GM19463 (cell line): ENCODE data around the gene CYP19A1.
A peak's percentile ranks its signal among the peaks of the same experiment; 100 is the strongest.

ENCODE experiments used
- ATAC-seq: cut with Tn5 transposase; IDR thresholded peaks from one replicate; pipeline ENCODE4 v1.9.1; 2021; ENCODE audit warnings: mild to moderate bottlenecking, moderate library complexity; ENCODE audit not compliant: unreplicated experiment

CYP19A1 gene

GRCh38 chr15:51363383-51363782 lies 25.0 kb upstream of the CYP19A1 start:
- no peak for ATAC-seq

DNA sequence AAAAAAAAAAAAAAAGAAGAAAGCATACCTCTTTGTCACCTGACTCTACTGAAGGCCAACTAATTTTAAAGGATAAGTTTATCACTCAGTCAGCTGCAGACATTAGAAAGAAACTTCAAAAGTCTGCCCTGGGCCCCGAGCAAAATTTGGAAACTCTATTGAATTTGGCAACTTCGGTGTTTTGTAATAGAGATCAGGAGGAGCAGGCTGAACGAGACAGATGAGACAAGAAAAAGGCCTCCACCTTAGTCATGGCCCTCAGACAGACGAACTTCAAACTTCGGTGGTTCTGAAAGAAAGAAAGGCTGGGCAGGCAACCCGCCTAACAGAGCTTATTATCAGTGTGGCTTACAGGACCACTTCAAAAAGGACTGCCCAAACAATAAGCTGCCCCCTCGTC lies 21.6 kb upstream of the CYP19A1 start:
- no peak for ATAC-seq

GRCh38 chr15:51356983-51357382 lies 18.6 kb upstream of the CYP19A1 start:
- ATAC-seq: no peak

DNA sequence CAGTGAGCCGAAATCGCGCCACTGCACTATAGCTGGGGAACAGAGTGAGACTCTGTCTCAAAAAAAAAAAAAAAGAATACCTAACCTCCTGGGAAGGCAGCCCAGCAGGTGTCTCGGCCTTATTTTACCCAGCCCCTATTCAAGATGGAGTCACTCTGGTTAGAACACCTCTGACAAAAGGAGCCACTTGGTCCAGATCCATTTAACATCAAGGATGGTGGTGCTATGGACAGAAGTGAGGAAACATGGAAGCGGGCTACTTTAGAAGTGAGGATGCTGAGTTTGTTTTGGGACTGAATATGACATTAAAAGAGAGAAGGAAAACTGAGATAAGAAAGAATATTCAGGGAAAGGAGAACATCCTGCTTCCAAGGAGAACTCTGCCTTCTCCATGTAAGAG lies 17.8 kb upstream of the CYP19A1 start:
- ATAC-seq: no peak

- ATAC-seq: no peak
Observed at GRCh38 chr15:51355096-51355495, 16.7 kb upstream of the CYP19A1 start.

- ATAC-seq: no peak
Observed at GRCh38 chr15:51353976-51354375, 15.6 kb upstream of the CYP19A1 start.

DNA sequence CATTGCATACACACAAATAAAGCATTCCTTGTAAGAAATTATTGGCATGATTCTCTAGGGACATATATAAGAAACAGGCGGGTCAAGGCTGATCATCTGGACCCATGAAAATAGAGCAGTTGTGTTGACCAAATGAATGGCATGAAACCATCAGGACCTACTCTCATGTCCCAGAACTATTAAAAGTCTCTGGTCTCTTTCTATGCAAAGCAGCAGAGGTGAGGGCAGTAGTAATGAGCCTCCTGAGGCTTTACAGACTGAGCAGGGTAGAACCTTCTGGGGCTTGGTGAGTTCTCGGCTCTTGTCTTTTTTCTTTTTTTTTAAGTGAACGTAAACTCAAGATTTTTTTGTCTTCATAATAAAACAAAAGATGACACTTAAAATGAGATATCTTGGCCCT lies 12.3 kb upstream of the CYP19A1 start:
- no peak for ATAC-seq

DNA sequence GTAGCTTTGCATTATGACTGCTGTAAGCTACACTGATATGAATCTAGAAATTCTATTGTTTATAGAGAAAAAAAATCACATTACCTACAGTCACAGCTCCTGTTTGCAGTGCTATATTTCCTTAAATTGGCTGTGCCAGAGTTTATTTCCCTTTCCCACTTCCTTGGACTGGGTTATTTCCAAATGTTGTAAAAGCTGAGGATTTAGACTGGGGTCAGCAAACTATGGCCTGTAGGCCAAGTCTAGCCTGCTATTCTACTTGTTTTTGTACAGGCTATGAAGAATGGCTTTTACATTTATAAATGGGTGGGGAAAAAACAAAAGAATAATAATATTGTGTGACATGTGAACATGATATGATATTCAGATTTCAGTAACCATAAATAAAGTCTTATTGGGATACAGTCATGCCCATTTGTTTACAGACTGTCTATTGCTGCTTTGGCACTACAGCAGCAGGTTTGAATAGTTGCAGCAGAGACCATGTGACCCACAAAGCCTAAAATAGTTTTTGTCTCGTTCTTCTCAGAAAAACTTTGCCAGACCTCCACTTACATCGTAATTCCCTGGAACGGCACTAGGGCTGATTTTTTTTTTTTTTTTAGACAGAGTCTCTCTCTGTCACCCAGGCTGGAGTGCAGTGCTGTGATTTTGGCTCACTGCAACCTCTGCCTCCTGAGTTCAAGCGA lies 10.9 kb upstream of the CYP19A1 start:
- ATAC-seq: no peak

DNA sequence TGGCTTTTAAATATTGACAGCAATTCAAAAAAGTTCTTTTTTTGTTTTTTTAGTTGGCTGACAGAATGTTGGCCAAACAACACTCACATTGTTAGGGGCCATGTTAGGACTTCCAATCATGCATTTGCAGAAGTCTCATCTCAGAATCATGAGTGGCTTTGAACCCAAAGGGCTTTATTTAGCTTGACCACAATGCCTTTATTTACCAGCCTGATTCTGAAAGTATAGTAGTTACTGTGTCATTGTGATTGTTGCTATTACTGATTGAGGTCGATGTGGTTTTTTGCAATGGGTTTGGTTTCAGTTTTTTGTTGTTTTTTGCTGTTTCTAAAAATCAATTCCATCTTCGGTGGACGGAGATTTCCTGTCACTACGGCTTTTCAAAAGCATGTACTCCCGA lies 10.3 kb upstream of the CYP19A1 start:
- peak; percentile 96 for ATAC-seq

DNA sequence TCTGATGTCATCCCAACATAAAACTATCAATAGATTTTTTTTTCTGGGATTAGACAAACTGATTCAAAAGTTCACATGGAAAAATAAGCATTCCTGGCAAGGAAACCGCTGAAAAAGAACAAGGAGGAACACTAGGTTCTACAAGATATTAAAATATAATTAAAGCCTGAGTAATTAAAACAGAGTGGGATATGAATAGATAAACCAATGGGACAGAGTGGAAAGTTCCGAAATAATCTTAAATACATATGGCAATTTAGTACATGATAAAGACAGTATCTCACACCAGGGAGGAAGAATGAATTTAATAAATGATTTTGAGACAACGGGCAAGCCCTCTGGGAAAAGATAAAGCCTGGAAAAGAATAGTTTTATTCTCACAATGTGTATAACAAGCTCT lies 7.7 kb upstream of the CYP19A1 start:
- no peak for ATAC-seq

- no peak for ATAC-seq
Observed at GRCh38 chr15:51343466-51343865, 5.1 kb upstream of the CYP19A1 start.

DNA sequence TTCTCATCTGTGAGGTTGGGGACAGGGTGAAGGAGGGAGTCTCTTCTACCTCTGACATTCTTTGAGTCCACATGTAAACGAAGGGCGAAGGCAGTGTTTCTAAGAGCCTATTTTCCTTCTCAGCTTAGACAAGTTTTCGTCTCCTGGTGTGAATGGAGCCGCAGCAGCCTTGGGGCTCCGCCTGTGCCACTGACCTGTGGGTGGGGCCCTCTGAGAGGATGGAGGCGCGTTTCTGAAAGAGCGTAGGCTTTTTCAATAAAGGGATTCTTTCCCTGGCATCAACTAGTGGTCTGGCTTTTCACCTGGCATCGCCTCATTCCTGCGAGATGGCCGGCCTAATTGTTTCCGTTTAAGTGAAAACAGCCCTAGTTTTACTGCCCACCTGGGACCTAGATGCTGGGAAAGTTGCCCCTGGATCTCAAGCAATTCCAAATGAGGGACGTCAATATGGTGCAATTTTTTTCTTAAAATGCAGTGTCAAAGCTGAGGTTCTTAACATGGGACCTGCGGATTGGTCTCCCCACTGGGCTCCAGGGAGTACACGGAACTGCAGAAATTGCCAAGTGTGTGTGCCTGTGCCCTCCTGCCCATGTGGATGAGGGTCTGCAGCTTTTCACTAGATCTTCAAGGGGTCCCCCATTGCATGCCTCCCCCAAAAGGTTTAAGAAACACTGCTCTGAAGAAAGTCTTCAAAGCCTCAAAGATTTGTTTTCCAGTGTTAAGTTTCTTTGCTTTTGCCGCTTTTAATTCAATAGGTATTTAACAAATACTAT lies 4.0 kb upstream of the CYP19A1 start:
- ATAC-seq: no peak

GRCh38 chr15:51341366-51342226 lies 3.2 kb upstream of the CYP19A1 start, which contains the start of gene GLDN:
Gene GLDN (plus strand): TSS chr15:51341655. CDS start chr15:51341685, 30 bp downstream.
- ATAC-seq: no peak

GRCh38 chr15:51335538-51336410 lies 2.6 kb downstream of the CYP19A1 start:
- peak; percentile 75 for ATAC-seq

- no peak for ATAC-seq
Observed at GRCh38 chr15:51335087-51335486, 3.3 kb downstream of the CYP19A1 start.

DNA sequence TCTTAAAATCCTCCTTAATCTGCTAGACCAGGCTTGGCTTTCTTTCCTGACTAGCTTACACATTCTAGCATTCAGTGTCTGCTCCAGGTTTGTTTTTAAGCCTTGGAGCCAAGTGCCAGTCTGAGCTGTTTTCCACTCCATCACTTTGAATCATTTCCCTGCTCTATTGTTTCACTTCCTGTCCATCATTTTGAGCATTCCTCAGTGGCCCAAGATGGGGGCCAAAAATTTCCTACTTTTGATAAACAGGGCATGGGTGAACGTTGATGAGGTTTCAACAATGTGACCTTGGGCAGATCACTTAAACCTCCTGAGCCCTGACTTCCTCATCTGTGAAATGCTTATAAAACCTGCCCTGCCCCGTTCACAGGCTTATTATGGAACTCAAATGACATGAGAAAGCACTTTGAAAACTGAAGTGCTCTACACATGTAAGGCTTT lies 4.4 kb downstream of the CYP19A1 start:
- ATAC-seq: no peak

DNA sequence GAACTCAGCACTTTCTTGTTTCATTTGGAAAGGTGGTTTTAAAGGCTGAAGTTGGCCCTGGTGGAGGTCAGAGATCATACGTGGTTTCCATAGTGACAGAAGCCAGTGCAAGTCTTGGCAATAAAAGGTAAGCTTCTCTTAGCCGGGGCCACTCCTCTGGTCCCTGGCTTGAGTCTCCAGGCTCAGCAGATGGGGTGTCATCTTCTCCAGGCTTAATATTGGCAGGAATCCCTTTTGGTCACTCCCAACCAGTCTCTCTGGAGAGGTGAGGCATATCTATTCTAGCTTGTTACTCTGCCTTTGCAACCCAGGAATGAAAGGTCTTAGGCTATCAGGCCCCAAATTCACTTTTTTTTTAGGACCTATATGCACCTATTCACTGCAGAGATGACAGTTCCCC lies 4.8 kb downstream of the CYP19A1 start:
- no peak for ATAC-seq

DNA sequence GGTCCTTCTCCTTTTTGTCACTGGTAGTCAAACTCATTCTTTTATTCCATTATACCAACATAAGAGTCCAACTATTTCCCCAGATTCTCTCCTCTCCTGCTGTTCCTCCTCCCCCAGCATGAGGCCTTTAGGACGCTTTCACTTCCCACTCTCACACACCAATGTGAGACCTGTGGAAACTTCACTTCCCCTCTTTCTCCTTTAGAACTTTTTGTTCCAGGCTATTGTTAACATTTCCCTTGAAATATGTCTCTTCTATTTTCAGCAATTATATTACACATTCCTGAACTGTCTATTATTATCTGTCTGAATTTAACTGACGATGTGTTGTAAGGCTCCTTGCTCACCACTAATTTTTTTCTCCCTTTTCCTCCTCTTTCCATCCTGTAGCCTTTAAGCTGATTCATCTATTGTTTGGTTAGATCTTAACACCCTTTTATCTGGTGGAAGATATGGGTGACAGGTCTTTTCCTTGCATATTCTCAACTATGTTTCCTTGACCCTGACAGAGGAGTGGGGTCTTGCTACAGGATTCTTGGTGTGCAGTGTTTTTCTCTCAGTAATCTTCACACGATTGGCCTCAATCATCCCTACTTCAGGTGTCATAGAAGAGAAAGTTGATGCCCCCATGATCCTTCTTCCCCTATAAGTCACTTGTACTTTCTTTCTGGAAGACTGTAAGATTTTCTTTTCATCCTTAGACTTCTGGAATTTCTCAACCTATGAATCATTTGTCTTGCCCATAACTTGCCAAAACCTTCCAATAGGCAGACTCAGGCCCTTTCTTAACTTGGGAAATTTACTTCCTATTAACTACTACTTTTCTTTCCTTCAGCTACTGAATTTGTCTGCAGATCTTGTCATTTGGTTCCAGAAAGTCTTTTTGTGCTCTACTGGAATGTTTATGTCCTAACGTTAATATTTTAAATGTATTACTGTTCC lies 5.9 kb downstream of the CYP19A1 start:
- ATAC-seq: no peak

DNA sequence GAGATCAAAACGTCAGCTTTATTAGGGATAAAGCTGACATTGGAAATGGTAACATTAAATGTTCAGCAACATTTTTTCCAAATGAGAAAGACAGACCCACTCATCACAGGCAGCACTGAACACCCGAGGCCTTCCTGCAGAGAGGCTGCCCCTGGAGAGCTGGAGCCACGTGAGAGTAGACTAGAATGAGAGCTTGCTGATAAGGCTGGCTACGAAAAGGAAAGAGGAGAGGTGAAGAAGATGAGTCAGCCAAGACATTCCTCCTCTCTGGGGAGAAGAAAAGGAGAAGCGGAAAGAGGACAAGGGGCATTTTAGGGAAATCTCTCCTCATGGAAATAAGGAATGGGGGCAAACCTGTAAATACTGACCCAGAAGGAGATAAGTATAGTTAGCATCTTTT lies 7.3 kb downstream of the CYP19A1 start:
- no peak for ATAC-seq
